Osteocyte (in vitro differentiated cells): ENCODE measurements around the gene ELMOD3. TPM values are rescaled to one million over a fixed set of nuclear protein-coding genes. Genes with fewer than 3 reads are reported as not detected.

ENCODE experiments used
- DNase-seq: peaks from one replicate; pipeline ENCODE4 v3.0.0; 2021; ENCODE audit warnings: mixed read lengths; ENCODE audit not compliant: unreplicated experiment; ENCODE audit errors: extremely low spot score
- H3K27ac Mint-ChIP-seq: one replicate; pipeline ENCODE4 v1.8.0; 2021; ENCODE audit warnings: mild to moderate bottlenecking, mixed read lengths; ENCODE audit not compliant: unreplicated experiment
- H3K27me3 Mint-ChIP-seq: one replicate; pipeline ENCODE4 v1.8.0; 2021; ENCODE audit warnings: mixed read lengths; ENCODE audit not compliant: unreplicated experiment
- H3K36me3 Mint-ChIP-seq: one replicate; pipeline ENCODE4 v1.8.0; 2021; ENCODE audit warnings: mixed read lengths; ENCODE audit not compliant: unreplicated experiment
- H3K4me1 Mint-ChIP-seq: one replicate; pipeline ENCODE4 v1.8.0; 2021; ENCODE audit warnings: mixed read lengths; ENCODE audit not compliant: unreplicated experiment
- H3K4me3 Mint-ChIP-seq: one replicate; pipeline ENCODE4 v1.8.0; 2021; ENCODE audit warnings: mild to moderate bottlenecking, moderate library complexity, mixed read lengths; ENCODE audit not compliant: unreplicated experiment
- H3K9me3 Mint-ChIP-seq: one replicate; pipeline ENCODE4 v1.8.0; 2021; ENCODE audit warnings: mixed read lengths; ENCODE audit not compliant: unreplicated experiment
- long read RNA-seq: library from polyadenylated mRNA; unstranded; transcript quantifications from one replicate; pipeline ENCODE4 v2.0.0, GENCODE V29; 2021
- total RNA-seq: library from RNA; stranded (reverse); gene quantifications from 2 replicates; pipeline ENCODE4 v1.2.1, GENCODE V29; 2021
- TF ChIP-seq, protein P1 (sequence below): fragments of 200-600 bp; sonication (generic); IDR thresholded peaks from 2 replicates; pipeline ENCODE4 v1.5.0; 2021; ENCODE audit warnings: antibody characterized with exemption, mild to moderate bottlenecking, moderate library complexity

ELMOD3 gene
- 19.6 and 21.1 TPM in 2 replicates for total RNA-seq
- long read RNA-seq, transcript ELMOD3-203 (14 exons, 2,413 nt), result major isoform, 11 of 84 reads
- long read RNA-seq, partial matches to known transcripts, result 16 of 84 reads
- long read RNA-seq, other reads (novel, unspliced or antisense), result 52 of 84 reads

DNA sequence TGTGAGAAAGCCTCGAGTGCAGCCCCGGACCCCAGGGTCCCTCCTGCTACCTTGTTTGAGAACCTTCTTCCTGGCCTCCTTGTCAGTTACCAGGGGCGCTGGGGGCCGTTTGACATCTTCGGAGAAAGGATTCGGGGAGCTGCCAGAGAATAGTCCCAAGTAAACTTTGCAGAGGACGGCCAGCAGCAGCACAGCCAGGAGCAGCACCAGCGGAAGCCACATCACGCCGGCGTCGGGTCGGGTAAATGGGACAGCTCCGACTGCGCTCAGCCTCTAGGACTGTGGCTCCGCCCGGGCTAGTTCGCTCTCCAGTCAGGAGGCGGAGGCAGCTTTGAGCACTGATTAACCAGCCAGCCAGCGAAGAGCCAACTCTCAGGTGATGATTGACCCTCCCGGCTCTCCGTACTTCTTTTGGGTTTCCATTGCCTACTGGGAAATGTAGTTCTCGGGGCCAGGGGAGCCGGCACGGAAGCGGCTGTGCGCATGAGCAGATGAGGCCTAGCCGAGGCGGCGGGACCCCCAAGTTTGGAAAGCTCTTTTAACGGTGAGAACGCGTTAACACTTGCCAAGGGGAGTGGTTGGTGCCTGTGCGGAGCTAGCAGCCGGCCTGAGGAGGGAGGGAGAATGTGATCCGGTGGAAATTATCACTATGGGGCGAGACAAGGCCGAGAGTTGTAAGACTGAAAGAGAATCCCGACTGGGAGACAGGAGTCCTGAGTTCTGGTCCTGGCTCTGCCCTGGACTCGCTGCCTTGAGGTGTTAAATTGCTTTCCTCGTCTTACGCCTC lies at the start of gene ELMOD3, which contains the start of gene RETSAT:
Gene ELMOD3 (plus strand): TSS at position 484 of the 787 bp plus-strand sequence. CDS start 2,430 bp downstream, outside the sequence.
Gene RETSAT (minus strand): TSS at position 243 of the 787 bp plus-strand sequence. CDS start 21 bp downstream, at position 222.
- DNase-seq, result peak; percentile 99
- no peaks in the 10 kb centered on the region for H3K27me3 Mint-ChIP-seq
- H3K36me3 Mint-ChIP-seq, result peaks cover 21% of the 10 kb centered on the region
- peaks cover 25% of the 10 kb centered on the region for H3K4me1 Mint-ChIP-seq
- H3K4me3 Mint-ChIP-seq, result peak within 1 kb of the TSS; percentile 95
- TF ChIP-seq, protein P1, sequence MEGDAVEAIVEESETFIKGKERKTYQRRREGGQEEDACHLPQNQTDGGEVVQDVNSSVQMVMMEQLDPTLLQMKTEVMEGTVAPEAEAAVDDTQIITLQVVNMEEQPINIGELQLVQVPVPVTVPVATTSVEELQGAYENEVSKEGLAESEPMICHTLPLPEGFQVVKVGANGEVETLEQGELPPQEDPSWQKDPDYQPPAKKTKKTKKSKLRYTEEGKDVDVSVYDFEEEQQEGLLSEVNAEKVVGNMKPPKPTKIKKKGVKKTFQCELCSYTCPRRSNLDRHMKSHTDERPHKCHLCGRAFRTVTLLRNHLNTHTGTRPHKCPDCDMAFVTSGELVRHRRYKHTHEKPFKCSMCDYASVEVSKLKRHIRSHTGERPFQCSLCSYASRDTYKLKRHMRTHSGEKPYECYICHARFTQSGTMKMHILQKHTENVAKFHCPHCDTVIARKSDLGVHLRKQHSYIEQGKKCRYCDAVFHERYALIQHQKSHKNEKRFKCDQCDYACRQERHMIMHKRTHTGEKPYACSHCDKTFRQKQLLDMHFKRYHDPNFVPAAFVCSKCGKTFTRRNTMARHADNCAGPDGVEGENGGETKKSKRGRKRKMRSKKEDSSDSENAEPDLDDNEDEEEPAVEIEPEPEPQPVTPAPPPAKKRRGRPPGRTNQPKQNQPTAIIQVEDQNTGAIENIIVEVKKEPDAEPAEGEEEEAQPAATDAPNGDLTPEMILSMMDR, result no peak
- H3K9me3 Mint-ChIP-seq, result no peaks in the 10 kb centered on the region
- peak within 1 kb of the TSS; percentile 99 for H3K27ac Mint-ChIP-seq

DNA sequence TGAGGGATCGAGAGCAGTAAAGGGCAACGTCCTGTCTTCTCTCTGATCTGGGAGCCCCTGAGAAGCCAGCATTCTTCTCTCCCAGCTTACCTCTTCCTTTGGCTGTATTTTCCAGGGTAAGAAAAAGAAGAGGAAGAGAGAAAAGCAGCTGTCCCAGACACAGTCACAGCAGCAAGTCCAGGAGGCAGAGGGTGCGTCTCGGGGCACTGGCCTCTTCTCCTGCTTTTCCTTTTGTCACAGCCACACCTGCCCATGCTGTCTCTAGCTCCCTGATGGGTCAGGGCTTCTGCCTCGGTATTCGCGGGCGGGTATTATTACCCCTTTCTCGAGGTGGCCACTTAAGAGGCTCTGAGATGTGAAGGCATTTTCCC lies 47.1 kb upstream of the ELMOD3 start:
- TF ChIP-seq, protein P1, result no peak
- no peak overlapping the region for H3K27ac Mint-ChIP-seq
- no peak overlapping the region for H3K4me3 Mint-ChIP-seq
- no peaks in the 10 kb centered on the region for H3K27me3 Mint-ChIP-seq
- H3K4me1 Mint-ChIP-seq, result peaks cover 14% of the 10 kb centered on the region
- no peak for DNase-seq
- no peaks in the 10 kb centered on the region for H3K9me3 Mint-ChIP-seq
- peaks cover 38% of the 10 kb centered on the region for H3K36me3 Mint-ChIP-seq

DNA sequence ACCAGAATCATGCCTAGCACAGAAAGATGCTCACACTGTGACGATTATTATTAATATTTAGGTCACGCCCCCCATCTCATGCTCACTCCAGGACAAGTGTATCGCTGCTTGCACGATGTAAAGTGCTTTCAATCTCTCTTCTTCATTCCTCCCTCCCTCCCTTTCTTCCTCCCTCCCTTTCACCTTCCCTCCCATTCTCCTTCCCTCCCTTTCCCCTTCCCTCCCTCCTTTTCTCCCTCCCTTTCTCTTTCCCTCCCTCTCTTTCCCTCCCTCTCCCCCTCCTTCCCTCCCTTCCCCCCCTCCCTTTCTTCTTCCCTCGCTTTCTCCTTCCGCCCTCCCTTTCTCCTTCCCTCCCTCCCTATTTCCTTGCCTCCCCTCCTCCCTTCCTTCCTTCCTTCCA lies 46.4 kb upstream of the ELMOD3 start:
- Mint-ChIP-seq H3K4me1 (peaks cover 14% of the 10 kb centered on the region), H3K27ac (no peak overlapping the region), H3K27me3 (no peaks in the 10 kb centered on the region), H3K9me3 (no peaks in the 10 kb centered on the region), H3K4me3 (no peak overlapping the region), H3K36me3 (peaks cover 36% of the 10 kb centered on the region)
- no peak for DNase-seq
- TF ChIP-seq, protein P1, result no peak

DNA sequence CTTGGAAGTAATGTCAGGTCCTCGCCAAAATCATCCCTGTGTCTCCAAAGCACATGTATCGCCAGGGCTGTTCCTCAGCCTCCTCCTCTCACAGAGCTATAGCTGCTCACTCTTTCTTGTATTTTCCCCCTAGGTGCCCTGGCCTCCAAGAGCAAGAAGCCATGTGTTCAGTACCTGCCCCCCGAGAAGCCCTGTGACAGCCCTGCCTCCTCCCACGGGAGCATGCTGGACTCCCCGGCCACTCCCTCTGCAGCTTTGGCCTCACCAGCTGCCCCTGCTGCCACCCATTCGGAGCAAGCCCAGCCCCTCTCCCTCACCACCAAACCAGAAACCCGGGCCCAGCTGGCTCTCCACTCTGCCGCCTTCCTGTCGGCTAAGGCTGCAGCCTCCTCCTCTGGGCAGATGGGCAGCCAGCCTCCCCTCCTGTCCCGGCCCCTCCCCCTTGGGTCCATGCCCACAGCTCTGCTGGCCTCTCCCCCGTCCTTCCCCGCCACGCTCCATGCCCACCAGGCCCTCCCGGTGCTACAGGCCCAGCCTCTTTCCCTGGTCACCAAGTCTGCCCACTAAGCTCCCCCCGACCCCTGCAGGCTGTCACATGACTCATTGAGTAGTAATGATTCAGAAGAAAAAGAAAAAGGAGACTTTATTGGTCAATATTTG lies 45.5 kb upstream of the ELMOD3 start:
- no peak overlapping the region for H3K4me3 Mint-ChIP-seq
- H3K36me3 Mint-ChIP-seq, result peaks cover 33% of the 10 kb centered on the region
- no peaks in the 10 kb centered on the region for H3K9me3 Mint-ChIP-seq
- H3K4me1 Mint-ChIP-seq, result peaks cover 20% of the 10 kb centered on the region
- H3K27ac Mint-ChIP-seq, result peak overlapping the region; percentile 71
- H3K27me3 Mint-ChIP-seq, result no peaks in the 10 kb centered on the region
- DNase-seq, result no peak
- TF ChIP-seq, protein P1, result no peak
